IMR-90 (cell line): ENCODE measurements around the gene GDF10. TPM values are rescaled to one million over a fixed set of nuclear protein-coding genes. Genes with fewer than 3 reads are reported as not detected.
A peak's percentile ranks its signal among the peaks of the same experiment; 100 is the strongest.

Experiments
- ATAC-seq: fragments of 200-7000 bp; cut with Tn5 transposase; 2 replicates; pipeline ENCODE4 v1.9.1; 2020; ENCODE audit warnings: low read depth, mild to moderate bottlenecking, moderate library complexity
- BruUV-seq: library from RNA; stranded (reverse); fragments of 400-500 nt; replicated peaks from 2 replicates; lab custom pipeline; 2021; lab: Mats Ljungman, UMichigan
- CTCF ChIA-PET: fragments of 300-600 bp; formaldehyde crosslinking; extraction: SDS; loops from one replicate; lab custom pipeline; 2021; ENCODE audit warnings: antibody characterized with exemption; lab: Yijun Ruan, JAX
- POLR2A ChIA-PET: fragments of 300-600 bp; sonication (Branson Sonifier 250); formaldehyde crosslinking; loops from one replicate; lab custom pipeline; 2022; ENCODE audit warnings: antibody characterized with exemption; ENCODE audit not compliant: unreplicated experiment; lab: Charles Lee
- DNase-seq: peaks from one replicate; pipeline ENCODE4 v3.0.0; 2013
- H2AFZ ChIP-seq: replicated peaks from 2 replicates; pipeline ENCODE3; 2013; ENCODE audit warnings: low read length, mild to moderate bottlenecking; ENCODE audit not compliant: poor library complexity
- H2AK5ac ChIP-seq: 2 replicates; pipeline ENCODE4 v1.6.1; 2013; ENCODE audit warnings: low read depth, low read length, inconsistent platforms
- H2AK9ac ChIP-seq: replicated peaks from 2 replicates; pipeline ENCODE3; 2013; ENCODE audit warnings: mild to moderate bottlenecking, low read depth, low read length, moderate library complexity; ENCODE audit not compliant: poor library complexity
- H2BK120ac ChIP-seq: 2 replicates; pipeline ENCODE4 v1.6.1; 2013; ENCODE audit warnings: low read depth, low read length, inconsistent platforms
- H2BK15ac ChIP-seq: 3 replicates; pipeline ENCODE4 v1.6.1; 2013; ENCODE audit warnings: low read depth, low read length, inconsistent platforms
- H2BK20ac ChIP-seq: 2 replicates; pipeline ENCODE4 v1.6.1; 2013; ENCODE audit warnings: low read depth, mild to moderate bottlenecking, inconsistent platforms, low read length, moderate library complexity
- H2BK5ac ChIP-seq: 2 replicates; pipeline ENCODE4 v1.6.1; 2013; ENCODE audit warnings: mild to moderate bottlenecking, low read depth, low read length, inconsistent platforms; ENCODE audit not compliant: poor library complexity, severe bottlenecking
- H3K14ac ChIP-seq: replicated peaks from 2 replicates; pipeline ENCODE4 v1.6.1; 2013; ENCODE audit warnings: low read depth, low read length, inconsistent platforms
- H3K18ac ChIP-seq: 2 replicates; pipeline ENCODE4 v1.6.1; 2013; ENCODE audit warnings: low read depth, low read length, control low read depth
- H3K23ac ChIP-seq: 2 replicates; pipeline ENCODE4 v1.6.1; 2013; ENCODE audit warnings: low read depth, low read length, inconsistent platforms
- H3K27ac ChIP-seq: 2 replicates; pipeline ENCODE4 v1.5.1; 2013; ENCODE audit warnings: mild to moderate bottlenecking, control low read depth, low read length; ENCODE audit not compliant: insufficient read depth
- H3K27me3 ChIP-seq: 2 replicates; pipeline ENCODE4 v1.6.1; 2013; ENCODE audit warnings: low read length; ENCODE audit not compliant: control insufficient read depth, insufficient read depth
- H3K36me3 ChIP-seq: 2 replicates; pipeline ENCODE4 v1.6.1; 2013; ENCODE audit warnings: low read length, mixed read lengths; ENCODE audit not compliant: control insufficient read depth, insufficient read depth
- H3K4ac ChIP-seq: 2 replicates; pipeline ENCODE4 v1.6.1; 2013; ENCODE audit warnings: low read depth, low read length, inconsistent platforms
- H3K4me1 ChIP-seq: 2 replicates; pipeline ENCODE4 v1.6.1; 2013; ENCODE audit warnings: low read length, mixed read lengths; ENCODE audit not compliant: control insufficient read depth, insufficient read depth
- H3K4me2 ChIP-seq: 2 replicates; pipeline ENCODE4 v1.6.1; 2013; ENCODE audit warnings: low read depth, mild to moderate bottlenecking, control low read depth, low read length, moderate library complexity
- H3K4me3 ChIP-seq: 2 replicates; pipeline ENCODE4 v1.5.1; 2013; ENCODE audit warnings: low read depth, mild to moderate bottlenecking, control low read depth, low read length, moderate library complexity; ENCODE audit not compliant: insufficient read depth
- H3K56ac ChIP-seq: 2 replicates; pipeline ENCODE4 v1.6.1; 2013; ENCODE audit warnings: low read length, inconsistent platforms; ENCODE audit not compliant: insufficient read depth; ENCODE audit errors: extremely low read depth
- H3K79me1 ChIP-seq, 2 experiments: 2 replicates each; pipeline ENCODE4 v1.6.1; 2013; ENCODE audit warnings: low read length in 2 of 2, inconsistent platforms in 1 of 2, low read depth in 1 of 2
- H3K9ac ChIP-seq: 2 replicates; pipeline ENCODE4 v1.6.1; 2013; ENCODE audit warnings: low read depth, low read length, control low read depth
- H3K9me1 ChIP-seq: 2 replicates; pipeline ENCODE4 v1.6.1; 2013; ENCODE audit warnings: low read length, inconsistent platforms; ENCODE audit not compliant: insufficient read depth
- H3K9me3 ChIP-seq: 2 replicates; pipeline ENCODE4 v1.6.1; 2013; ENCODE audit warnings: low read length; ENCODE audit not compliant: control insufficient read depth, insufficient read depth
- H4K20me1 ChIP-seq: 2 replicates; pipeline ENCODE4 v1.6.1; 2013; ENCODE audit warnings: low read length, inconsistent platforms; ENCODE audit not compliant: insufficient read depth
- H4K5ac ChIP-seq: 2 replicates; pipeline ENCODE4 v1.6.1; 2013; ENCODE audit warnings: mild to moderate bottlenecking, low read depth, low read length, control low read depth
- H4K8ac ChIP-seq, 2 experiments: 2 replicates each; pipeline ENCODE4 v1.6.1; 2013; ENCODE audit warnings: low read depth in 2 of 2, low read length in 2 of 2, control low read depth in 1 of 2, inconsistent platforms in 1 of 2
- H4K91ac ChIP-seq: 2 replicates; pipeline ENCODE4 v1.6.1; 2013; ENCODE audit warnings: low read depth, low read length, inconsistent platforms; ENCODE audit not compliant: insufficient read depth
- BHLHE40 ChIP-seq: fragments of 150-350 bp; IDR thresholded peaks from 2 replicates; pipeline ENCODE4 v1.6.1; 2016; ENCODE audit warnings: mild to moderate bottlenecking, low read depth, low read length
- CHD1 ChIP-seq: IDR thresholded peaks from 2 replicates; pipeline ENCODE4 v1.6.1; 2012; ENCODE audit warnings: low read depth, low read length, improper control_type of control experiment
- ELK1 ChIP-seq: fragments of 150-350 bp; IDR thresholded peaks from 2 replicates; pipeline ENCODE4 v1.6.1; 2016; ENCODE audit warnings: low read depth, mild to moderate bottlenecking, low read length, moderate library complexity, borderline replicate concordance
- MAFK ChIP-seq: IDR thresholded peaks from 2 replicates; pipeline ENCODE4 v1.6.1; 2012; ENCODE audit warnings: low read depth, low read length, improper control_type of control experiment
- NFE2L2 ChIP-seq: fragments of 150-350 bp; IDR thresholded peaks from 2 replicates; pipeline ENCODE4 v1.6.1; 2016; ENCODE audit warnings: low read depth, mild to moderate bottlenecking, low read length
- POLR2A ChIP-seq: IDR thresholded peaks from 2 replicates; pipeline ENCODE4 v1.6.1; 2012; ENCODE audit warnings: mild to moderate bottlenecking, low read depth, low read length
- RAD21 ChIP-seq: IDR thresholded peaks from 2 replicates; pipeline ENCODE4 v1.6.1; 2012; ENCODE audit warnings: low read length, improper control_type of control experiment
- SMC3 ChIP-seq: fragments of 150-350 bp; IDR thresholded peaks from 2 replicates; pipeline ENCODE4 v1.6.1; 2016; ENCODE audit warnings: low read depth, mild to moderate bottlenecking, antibody characterized with exemption, low read length, moderate library complexity
- WGBS, 2 experiments: methylation state at CpG; one replicate each; pipeline versions ENCODE4 v1.1.5 to v1.1.7; 2013; ENCODE audit warnings: missing lambda C conversion rate in 2 of 2; ENCODE audit not compliant: insufficient read length in 1 of 2; ENCODE audit errors: extremely low coverage in 2 of 2; 5-methylcytosine and 5-hydroxymethylcytosine counted together
- dilution Hi-C: fragments of 300-500 bp; cut with HindIII; formaldehyde crosslinking; loops from one replicate; pipeline ENCODE4 v1.14.3; 2018; ENCODE audit warnings: low sequenced_read_pairs; ENCODE audit not compliant: unreplicated experiment
- in situ Hi-C: fragments of 300-500 bp; cut with MboI; formaldehyde crosslinking; loops from 3 replicates; pipeline ENCODE4 v1.14.3; 2019; ENCODE audit warnings: low sequenced_read_pairs, inconsistent platforms, mixed read lengths
- intact Hi-C: fragments of 100-400 bp; cut with micrococcal nuclease; formaldehyde crosslinking; loops from 2 replicates; pipeline ENCODE4 v1.10.0; 2022
- polyA plus RNA-seq, 3 experiments: library from polyadenylated mRNA; depleted of rRNA; stranded (reverse); fragments of >200 nt; gene quantifications; 2 replicates each; pipeline ENCODE4 v1.2.3, GENCODE V29; 2012; ENCODE audit warnings: low replicate concordance in 1 of 3
- total RNA-seq: library from RNA; depleted of rRNA; stranded (reverse); fragments of >200 nt; gene quantifications from 2 replicates; pipeline ENCODE4 v1.2.3, GENCODE V29; 2012
- TF ChIP-seq, protein P1 (sequence below): conservative IDR thresholded peaks from 2 replicates; pipeline ENCODE4 v1.5.1; 2012; ENCODE audit warnings: mild to moderate bottlenecking, low read depth, low read length, improper control_type of control experiment

The GDF10 gene
- total and polyA plus RNA-seq, 2 of the 4 experiments (the other 2 are of a cell fraction): 0.34 TPM; not detected in 1

- TF ChIP-seq, protein P1, sequence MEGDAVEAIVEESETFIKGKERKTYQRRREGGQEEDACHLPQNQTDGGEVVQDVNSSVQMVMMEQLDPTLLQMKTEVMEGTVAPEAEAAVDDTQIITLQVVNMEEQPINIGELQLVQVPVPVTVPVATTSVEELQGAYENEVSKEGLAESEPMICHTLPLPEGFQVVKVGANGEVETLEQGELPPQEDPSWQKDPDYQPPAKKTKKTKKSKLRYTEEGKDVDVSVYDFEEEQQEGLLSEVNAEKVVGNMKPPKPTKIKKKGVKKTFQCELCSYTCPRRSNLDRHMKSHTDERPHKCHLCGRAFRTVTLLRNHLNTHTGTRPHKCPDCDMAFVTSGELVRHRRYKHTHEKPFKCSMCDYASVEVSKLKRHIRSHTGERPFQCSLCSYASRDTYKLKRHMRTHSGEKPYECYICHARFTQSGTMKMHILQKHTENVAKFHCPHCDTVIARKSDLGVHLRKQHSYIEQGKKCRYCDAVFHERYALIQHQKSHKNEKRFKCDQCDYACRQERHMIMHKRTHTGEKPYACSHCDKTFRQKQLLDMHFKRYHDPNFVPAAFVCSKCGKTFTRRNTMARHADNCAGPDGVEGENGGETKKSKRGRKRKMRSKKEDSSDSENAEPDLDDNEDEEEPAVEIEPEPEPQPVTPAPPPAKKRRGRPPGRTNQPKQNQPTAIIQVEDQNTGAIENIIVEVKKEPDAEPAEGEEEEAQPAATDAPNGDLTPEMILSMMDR: no peak
- TF ChIP-seq MAFK (no peak), CHD1 (no peak), NFE2L2 (no peak)
Observed at GRCh38 chr10:47360419-47361040, 60.5 kb downstream of the GDF10 start (continued).

- ChIA-PET POLR2A (no interaction called here), CTCF (interaction anchor here (1.2 kb wide), 1 partner anchor 13 kb away, joined by 3 read pairs; no protein-coding TSS in a partner anchor)
- no TSS peak for BruUV-seq
- H3K14ac ChIP-seq: no peak overlapping the region
- in situ Hi-C loops (no loop called here), dilution Hi-C loops (no loop called here), intact Hi-C loops (loop anchor here (2.0 kb wide), 1 partner anchor 78 kb away; no protein-coding TSS in a partner anchor)
- H3K79me1 ChIP-seq: no peaks in the 10 kb centered on the region
- no peaks in the 10 kb centered on the region for H3K4me1 ChIP-seq
- no peak overlapping the region for H2BK5ac ChIP-seq
- H4K20me1 ChIP-seq: no peaks in the 10 kb centered on the region
- H3K4me3 ChIP-seq: no peak overlapping the region
- no peak overlapping the region for H4K8ac ChIP-seq
- ATAC-seq (peak; percentile 67), DNase-seq (peak; percentile 16)
- H3K27me3 ChIP-seq: peaks cover 33% of the 10 kb centered on the region
- no peak overlapping the region for H3K9ac ChIP-seq
- no peak overlapping the region for H2BK120ac ChIP-seq
- 17% methylated on average over 1 of the region's 9 CpGs; no CpG with 5 or more reads in 1 of the 2 experiments for WGBS, 2 experiments
- H3K4ac ChIP-seq: no peak overlapping the region
- no peaks in the 10 kb centered on the region for H3K9me3 ChIP-seq
- H4K5ac ChIP-seq: no peak overlapping the region
- no peak overlapping the region for H2AK9ac ChIP-seq
- H3K18ac ChIP-seq: no peak overlapping the region
- peak; percentile 65 for TF ChIP-seq SMC3
- TF ChIP-seq RAD21: peak; percentile 65
- TF ChIP-seq ELK1: no peak
- no peak for TF ChIP-seq POLR2A
- TF ChIP-seq BHLHE40: no peak
- TF ChIP-seq, protein P1: peak; percentile 68
- H2BK20ac ChIP-seq: no peak overlapping the region
- no peak overlapping the region for H2AFZ ChIP-seq
- no peaks in the 10 kb centered on the region for H3K36me3 ChIP-seq
- no peak overlapping the region for H2AK5ac ChIP-seq
- H4K91ac ChIP-seq: no peak overlapping the region
- no peak overlapping the region for H3K23ac ChIP-seq
- H3K9me1 ChIP-seq: no peaks in the 10 kb centered on the region; the same call in 1 of the 2 replicates
- H2BK15ac ChIP-seq: no peak overlapping the region
- H3K27ac ChIP-seq: no peak overlapping the region
- H3K56ac ChIP-seq: no peak overlapping the region
- H3K4me2 ChIP-seq: no peak overlapping the region
Observed at GRCh38 chr10:47361293-47361692, 61.3 kb downstream of the GDF10 start.
